ENCODE results near the gene TBCD.
A peak's percentile ranks its signal among the peaks of the same experiment; 100 is the strongest.

Gene TBCD

DNA sequence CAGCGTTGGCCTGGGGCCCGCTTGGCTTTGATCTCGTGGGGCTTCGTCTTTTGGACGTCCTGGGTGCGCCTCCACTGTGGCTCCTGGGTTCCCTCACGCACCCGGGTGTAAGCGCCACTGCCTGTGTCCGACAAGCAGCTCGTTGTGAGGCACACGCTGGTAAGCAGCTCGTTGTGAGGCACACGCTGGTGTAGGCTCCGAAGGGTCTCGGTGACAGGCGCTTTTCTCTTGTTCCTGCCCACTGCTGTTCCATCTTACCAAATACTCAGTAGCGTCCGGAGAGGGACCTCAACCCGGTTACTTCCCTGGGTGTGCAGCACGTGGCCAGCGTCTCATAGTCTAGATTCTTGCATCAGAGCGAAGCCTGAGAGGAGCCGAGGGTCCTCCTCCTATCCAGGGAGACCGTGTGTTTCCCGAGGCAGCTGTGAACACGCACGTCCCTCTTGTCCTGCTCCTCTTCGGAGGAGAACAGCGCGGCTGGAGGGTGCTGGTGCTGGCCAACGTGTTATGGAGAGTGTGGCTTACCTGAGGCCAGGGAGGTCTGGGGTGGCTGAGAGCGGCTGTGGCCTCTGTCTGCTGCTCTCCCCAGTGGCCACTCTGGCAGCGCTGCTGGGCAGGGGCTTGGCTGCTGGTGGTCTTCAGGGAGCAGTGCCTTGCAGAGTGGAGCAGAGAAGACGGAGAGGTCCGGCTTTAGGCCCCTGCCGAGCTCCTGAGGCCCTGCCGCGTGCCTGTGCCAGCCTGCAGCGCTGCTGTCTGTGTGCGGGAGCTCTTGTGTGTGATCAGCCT, 120.1 kb downstream of the TBCD start:
- DNase-seq, result no peak

DNA sequence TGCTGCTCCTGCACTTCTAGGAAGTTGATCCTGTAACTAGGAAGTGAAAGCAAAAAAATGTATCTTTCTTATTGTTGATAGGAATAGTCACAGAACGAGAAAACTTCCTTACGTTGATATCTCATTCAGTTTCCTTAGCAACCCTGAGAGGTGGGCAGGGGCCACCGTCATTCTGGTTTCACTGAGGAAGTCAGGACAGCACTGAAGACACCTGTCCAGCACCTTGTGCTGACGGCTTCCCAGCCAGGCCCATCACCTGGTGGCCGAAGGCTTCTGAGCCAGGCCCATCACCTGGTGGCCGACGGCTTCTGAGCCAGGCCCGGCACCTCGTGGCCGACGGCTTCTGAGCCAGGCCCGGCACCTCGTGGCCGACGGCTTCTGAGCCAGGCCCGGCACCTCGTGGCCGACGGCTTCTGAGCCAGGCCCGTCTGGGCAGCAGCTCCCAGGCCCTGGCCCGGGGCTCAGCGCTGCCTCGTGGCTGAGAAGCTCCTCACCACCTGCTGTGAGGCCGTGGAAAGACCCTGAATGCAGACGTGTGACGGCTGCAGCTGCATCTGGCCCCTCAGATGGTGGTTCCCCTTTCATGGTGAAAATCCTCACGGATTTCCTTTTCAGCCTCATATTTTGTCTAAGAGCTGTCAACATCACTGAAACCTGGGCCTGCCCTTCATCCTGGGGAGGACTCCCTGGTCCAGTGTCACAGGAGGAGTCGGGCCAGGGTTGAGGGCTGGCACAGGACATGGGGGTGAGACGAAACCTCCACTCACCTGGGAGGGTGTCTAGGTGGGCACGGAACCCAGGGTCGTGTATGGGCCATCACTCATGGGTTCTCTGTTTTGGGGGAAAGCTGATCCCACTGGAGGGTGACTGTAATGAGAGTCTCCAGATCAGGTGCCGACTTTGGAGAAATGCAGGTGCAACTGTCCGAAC, 121.0 kb downstream of the TBCD start:
- DNase-seq, result no peak

DNA sequence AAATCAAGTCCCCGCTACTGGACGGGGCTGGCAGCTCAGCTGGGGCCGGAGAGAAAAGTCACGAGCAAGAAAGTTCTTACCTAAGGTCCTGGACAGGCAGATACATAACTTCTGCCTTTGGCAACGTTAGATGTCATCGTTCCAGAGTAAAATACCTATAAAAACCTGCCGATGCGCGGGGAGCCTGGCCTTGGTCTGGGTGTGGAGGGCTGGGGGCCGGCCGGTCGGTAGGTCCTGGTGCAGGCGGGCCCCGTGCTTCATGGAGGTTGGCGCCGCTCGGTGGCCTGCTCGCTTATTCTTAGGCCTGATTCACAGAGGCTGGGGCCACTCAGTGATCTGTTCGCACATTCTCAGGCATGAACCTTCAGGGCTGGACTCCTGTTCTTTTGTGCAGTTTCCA, 121.7 kb downstream of the TBCD start:
- no peak for DNase-seq

DNA sequence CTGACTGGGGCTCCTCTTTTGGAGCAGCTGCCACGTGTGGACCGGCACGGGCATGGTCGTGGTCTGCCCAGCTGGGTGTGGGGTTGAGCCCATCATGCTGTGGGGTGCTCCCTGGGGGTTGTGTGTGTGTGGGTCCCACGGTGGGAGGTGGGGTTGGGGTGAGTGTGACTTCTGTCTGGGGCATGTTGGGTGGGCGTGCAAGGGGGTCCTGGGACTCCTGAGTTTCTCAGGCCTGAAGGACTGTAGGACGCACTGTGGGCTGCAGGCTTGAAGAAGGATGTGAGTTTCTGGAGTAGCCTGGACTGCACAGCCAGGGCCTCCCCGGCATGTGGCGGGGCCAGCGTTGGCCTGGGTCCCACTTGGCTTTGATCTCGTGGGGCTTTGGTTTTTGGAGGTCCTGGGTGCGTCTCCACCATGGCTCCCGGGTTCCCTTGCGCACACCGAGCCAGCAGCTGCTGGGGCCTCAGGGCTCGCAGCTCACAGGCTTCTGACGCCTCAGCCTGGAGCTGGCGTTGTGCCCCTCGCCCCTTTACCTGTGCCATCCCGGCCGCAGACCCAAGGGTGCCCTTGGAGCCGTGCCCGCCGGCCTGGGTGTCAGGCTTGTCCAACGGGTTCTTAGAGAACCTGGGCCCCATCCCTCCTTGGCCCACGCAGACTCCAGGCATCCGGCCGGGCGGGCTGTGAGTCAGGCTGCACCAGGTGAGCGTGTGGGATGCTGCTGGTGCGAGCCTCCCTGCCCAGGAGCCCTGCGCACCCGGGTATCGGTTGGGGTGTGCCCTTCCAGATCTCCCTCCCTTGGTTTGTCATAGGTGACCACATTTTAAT, 122.4 kb downstream of the TBCD start:
- DNase-seq, result no peak

DNA sequence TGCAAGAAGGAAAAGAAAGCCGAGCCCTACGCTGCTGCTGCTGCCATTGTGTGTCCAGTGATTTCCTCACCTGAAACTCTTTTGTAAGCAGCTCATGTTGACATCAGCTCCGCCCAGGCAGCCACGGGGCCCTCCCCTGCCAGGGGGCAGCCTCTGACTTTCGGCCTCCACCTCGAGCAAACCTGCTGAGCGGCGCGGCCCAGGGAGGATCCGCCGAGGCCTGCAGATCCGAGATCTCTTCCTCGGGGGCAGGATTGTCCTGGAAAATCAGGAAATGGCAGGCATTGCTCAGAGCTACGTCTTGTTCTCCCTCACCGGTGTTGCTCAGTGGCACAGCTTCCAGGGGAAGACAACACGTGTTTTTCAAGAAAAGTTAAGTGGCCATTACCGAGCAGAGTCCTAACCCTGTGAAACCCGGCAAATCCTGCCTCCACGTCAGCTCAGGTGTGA, 123.6 kb downstream of the TBCD start:
- no peak for DNase-seq

DNA sequence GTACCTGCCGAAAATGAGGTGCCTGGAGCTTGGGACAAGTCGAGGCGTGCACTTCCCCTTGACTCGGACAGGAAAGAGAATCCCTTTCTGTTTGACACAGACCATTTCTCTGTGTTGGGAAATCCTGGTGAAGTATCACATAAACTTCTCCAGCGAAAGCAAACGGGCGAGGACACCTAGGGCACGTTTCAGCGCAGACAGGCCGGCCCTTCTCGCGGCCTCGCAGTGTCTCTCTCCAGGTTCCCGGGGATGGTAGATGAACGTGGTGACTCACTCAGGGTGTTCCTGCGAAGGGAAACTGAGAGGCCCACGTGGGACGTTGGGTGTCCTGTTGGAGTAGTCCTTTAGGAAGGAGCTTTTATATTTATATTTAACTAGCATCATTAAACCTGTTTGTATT, 124.3 kb downstream of the TBCD start:
- no peak for DNase-seq

DNA sequence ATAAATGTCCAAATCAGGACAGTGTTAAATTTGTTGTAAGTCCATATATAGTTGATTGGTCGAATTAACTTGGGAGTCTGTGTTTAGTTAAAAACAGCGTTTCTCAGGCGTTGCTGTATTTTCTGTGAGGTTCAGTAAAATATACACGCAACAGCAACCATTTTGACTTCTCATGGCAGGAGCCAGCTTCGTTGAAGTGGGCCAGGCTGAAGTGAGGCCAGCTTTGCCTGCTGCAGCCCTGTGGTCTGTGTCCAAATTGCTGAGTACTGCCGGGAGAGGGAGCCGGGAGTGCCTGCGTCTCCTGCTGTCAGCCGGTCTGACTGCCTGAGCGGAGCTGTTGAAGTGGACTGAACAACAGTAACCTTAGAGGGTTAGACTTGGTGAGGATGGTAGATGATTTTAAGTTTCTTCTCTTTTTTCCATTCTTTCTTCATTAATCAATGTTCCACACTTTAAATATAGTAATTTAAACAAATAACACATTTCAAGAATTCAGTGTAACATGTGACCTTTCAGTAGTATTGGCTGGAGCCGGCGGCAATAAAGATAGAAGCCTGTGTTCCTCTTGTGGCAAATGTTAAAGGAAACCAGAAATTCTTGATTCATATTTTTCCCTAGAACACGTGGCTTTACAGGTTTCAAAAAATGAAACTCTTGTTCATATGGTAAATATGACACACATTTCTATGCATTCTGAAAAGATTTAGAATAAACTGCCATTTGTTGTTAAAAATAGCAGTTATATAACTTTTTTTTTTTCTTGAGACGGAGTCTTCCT, 124.9 kb downstream of the TBCD start:
- peak; percentile 70 for DNase-seq

DNA sequence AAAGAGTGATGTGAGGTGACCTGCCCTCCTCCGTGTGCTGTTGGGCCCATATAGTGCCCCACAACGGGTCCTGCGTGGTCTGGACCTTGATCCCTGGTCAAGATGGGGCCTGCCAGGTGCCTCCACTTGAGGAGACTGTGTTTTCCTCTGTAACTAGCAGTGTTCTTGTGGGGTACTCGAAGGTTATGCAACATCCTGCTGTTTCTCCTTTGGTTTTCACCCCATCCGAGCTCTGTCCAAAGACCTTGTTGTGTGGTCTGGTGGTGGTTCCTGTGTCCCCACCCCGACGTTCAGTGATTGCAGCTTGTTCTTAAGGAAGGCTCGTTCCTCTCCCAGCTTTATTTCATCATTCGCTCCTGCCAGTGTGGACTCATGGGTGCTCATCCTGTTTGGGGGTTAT, 126.7 kb downstream of the TBCD start:
- DNase-seq, result no peak

DNA sequence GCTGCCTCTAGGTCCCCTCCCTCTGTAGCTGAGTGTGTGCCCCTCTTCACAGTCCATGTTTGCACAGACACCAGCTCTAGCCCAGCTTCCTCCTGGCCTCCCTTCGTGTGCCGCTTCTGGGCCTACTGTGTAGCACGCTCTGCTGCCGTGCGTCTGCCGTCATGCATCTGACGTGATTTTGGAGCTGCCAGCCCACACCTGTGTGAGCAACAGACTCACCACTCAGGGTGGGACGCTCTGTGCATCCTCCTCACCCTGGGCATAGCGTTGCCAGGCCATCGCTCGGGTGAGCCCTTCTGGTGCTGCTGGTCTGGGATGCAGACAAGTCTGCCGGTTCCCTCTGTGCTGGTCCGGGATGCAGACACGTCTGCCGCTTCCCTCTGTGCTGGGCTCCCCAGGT, 127.4 kb downstream of the TBCD start:
- DNase-seq, result no peak

DNA sequence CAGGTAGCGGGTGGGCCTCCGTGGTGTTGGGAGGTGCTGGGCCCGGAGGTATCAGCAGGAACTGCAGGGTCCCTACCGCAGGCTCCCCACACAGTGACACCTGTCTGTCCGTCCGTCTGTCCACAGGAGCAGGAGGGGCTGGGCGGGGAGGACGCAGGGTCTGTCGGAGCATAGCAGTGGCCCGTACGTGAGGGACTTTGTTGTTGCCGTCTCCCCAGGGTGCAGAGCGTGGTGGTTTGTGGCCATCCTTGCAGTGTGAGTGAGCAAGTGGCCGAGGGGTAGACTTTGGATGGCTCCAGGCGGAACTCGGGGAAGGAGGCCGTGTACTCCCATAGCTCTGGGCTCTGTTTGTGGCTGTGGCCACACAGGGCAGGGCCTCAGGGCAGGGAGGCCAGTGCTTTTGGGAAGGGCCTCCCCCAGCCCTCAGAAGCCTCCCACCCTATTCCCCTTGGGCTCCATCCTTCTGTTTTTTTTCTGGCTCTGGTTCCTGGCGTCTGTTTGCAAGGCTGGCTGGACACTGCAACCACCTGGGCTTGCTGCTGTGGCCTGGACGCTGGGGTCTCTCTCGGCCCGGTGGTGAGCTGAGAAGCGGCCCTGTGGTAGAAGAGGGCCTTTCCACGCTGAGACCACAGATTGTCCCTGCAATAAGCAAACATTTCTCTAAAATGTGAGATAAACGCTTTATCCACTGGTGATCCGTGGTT, 128.9 kb downstream of the TBCD start:
- DNase-seq, result no peak

DNA sequence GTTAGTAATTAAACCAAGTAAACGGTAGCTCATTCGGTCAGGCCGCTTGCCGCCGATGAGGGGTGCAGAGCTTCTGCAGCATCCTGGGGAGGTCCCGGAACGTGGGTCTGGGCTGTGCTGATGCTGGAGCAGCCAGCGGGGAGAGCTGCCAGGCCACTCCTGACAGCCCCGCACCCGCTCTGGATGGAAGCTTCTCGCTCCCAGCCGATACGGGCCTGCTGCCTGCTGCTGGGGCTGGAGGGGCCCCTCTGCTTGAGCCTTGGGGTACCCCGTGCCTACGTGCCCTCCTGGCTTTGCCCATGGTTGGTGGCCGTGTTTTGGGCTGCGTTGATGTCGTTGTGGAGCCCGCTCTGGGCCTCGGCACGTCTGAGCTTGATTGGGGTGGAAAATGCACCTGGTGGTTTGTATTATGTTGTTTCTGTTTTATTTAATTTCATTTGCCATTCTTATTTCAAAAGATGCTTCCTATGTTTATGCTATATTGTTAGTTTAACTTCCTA, 129.5 kb downstream of the TBCD start:
- no peak for DNase-seq

DNA sequence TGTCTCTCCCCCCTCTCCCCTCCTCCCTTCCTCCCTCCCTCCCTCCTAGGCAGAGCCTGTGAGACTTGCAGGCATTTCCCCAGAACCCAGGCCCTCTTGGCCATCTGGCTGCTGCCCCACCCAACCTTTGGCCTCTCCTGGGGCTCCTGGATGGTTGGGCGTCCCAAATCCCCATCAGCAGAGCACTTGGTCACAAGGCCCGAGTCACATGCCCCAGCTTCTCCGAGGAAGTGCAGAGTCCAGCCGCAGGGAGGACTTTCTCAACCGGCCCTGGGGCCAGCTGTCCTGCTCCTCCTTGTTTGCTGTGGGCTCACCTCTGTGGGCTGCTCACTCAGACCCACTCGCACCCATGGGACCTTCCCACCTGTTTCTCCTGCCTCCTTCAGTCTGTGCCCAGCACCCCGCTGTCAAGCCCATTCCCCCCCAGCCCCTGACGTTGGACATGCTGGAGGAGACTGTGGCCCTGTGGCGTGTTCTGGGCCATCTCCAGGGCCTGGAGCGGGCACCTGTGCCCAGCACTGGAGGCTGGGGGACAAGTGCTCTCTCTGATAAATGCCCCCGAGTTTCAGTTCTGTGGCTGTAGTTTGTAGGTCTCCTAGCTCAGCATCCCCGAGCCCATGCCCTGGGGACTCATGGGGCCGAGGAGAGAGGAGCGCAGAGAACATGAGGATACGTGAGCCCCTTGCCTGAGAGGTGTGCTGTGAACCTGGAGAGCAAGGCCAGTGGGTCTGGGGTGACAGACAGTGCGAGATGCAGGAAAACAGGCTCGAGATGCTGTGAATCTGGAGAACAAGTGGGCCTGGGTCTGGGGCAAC, 130.2 kb downstream of the TBCD start:
- no peak for DNase-seq

DNA sequence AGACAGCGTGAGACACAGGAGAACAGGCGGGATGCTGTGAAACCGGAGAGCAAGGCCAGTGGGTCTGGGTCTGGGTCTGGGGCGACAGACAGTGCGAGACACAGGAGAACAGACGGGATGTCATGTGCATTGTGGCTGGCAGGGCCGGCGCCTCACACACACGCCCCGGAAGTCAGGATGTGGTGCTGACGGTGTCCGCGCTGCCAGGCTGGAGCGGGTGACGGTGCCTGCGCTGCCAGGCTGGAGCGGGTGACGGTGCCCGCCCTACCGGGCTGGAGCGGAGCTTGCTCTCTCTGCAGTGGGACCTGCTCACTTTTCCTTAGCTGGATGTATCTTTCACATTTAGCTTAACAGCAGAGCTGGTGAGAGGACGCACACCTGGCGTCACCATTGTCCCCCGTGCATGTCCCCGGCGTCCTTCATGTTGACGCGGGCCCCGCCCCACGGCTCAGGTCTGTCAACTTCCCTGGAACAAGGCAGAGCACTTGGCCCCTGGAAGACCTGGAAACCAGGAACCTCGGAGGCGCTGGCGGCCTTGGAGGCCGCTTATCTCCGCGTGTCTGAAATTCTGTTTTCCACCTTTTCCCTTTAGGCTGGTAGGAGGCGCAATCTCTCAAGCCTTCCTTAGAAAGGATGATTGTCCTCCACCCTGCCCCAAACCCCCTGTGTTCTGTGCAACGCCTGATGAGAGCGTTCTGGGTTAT, 131.0 kb downstream of the TBCD start:
- no peak for DNase-seq

DNA sequence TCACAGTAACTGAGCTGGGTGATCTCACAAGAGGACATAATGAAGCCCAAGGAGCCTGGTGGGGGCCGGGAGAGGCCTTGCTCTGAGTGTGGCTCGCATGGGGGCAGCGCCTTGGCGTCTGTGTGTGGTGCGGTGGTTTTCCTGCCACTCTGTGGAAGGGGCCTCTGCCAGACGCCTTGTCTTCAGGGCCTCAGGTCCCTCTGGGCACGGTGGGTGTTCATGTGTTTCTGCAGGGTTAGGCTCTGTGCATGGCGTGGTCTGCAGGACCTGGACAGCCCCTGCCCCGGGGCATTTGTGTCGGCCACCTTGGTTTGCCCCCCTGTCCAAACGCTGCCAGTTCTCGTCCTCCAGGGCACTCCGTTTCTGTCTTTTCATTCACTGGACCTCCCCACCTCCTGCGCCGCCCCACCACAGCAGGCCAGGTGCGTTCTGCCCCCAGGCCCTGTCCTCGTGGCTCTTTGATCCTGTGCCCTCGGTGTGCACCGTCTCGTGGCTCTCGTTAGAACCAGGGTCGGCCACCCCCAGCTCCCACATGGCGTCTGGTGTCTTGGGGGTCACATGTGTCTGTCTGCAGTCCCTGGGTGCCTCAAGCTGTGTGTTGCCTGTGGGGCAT, 131.7 kb downstream of the TBCD start:
- DNase-seq, result no peak

DNA sequence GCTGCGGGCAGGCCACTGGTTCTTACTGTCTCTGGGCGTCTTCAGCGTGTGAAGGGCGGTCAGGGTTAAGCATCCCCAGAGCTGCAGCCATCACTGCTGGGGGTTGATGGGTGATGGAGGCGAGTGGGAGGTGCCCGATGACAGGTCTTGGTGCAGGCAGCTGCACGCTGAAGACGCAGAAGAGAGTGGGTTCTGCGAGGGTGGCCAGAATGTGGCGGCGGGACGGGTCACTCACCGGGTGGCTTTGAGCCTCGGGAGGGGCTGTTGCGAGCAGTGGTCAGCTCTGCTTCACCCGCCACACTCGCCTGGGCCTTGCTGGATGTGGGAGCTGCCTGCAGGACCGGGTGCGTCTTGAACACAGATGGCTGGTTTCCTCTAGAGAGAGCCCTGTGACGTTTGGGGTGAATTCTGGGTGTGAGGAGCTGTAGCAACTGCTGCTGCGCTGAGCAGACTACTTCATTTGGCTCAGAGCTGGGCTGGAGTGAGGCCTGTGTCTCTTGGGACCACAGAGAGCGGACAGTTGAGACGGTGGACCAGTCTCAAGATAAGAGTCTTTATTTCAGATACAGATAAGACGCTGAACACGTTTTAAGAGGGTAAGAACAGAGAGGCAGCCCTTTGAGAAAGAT, 132.6 kb downstream of the TBCD start:
- no peak for DNase-seq

DNA sequence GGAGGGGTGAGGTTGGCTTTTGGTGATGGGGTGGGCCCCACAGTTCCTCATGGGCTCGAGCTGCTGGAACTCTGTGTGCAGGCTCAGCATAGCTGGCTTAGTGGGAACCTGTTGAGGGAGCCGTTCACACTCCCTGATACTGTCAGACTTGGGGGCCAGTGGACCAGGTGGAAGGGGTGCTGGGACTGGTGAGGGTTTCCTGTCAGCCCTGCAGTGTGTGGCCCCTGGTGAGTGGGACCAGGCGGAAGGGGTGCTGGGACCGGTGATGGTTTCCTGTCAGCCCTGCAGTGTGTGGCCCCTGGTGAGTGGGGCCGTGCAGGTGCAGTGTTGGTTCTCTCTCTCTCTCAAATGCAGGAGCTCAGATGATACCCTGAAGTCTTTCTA, 133.1 kb downstream of the TBCD start:
- no peak for DNase-seq

DNA sequence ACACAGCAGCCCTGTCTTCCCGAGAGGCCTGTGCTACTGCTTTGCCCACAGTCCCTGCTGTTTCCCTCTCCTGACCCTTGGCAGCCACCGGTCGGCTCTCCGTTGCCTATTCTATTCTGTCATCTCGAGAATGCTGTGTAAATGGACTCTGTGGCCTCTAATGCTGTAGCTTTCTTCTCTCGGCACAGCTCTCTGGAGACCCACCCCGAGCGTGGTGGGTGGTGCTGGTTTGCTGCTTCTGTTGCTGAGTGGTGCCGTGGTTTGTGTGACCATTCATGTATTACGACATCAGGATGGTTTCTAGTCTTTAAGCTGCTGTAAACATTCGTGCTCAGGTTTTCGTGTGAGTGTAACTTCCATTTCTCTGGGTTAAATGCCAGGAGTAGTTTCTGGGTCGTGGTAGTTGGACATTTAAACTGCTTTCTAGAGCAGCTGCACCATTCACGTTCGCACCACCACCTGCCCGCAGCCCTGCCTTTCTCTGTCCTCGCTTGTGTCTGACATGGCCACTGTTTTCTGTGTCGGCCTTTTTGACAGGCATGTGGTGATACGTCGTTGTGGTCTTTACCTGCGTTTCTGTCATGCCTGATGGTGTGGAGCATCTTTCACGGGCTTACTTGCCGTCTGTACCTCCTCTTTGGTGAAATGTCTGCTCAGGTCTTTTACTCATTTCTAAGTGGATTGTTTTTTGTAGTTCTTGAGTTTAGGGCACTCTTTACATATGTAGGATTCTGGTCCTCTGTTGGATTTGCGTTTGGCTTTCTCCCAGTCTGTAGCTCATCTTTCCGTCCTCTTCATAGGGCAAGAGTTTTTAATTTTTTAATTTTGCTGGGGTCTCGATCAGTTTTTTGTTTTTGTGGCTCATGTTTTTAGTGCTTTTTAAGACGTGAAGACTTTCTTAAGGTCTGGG, 135.6 kb downstream of the TBCD start:
- no peak for DNase-seq
